Duodenal mucosa (tissue), 2 donors: ENCODE measurements around the gene HSD17B12.

Source experiments
- H3K27ac ChIP-seq: one replicate; pipeline ENCODE4 v1.7.0; 2013; ENCODE audit warnings: low read depth, low read length
- H3K27me3 ChIP-seq, 2 donors: one replicate each; pipeline ENCODE4 v1.7.0; 2013; ENCODE audit warnings: low read length in 2 of 2, control low read depth in 1 of 2; ENCODE audit not compliant: insufficient read depth in 2 of 2, control insufficient read depth in 1 of 2
- H3K36me3 ChIP-seq, 2 donors: one replicate each; pipeline ENCODE4 v1.7.0; 2013; ENCODE audit warnings: low read length in 2 of 2, control low read depth in 1 of 2; ENCODE audit not compliant: insufficient read depth in 2 of 2, control insufficient read depth in 1 of 2
- H3K4me1 ChIP-seq, 2 donors: one replicate each; pipeline ENCODE4 v1.7.0; 2013; ENCODE audit warnings: low read length in 2 of 2, control low read depth in 1 of 2; ENCODE audit not compliant: insufficient read depth in 2 of 2, control insufficient read depth in 1 of 2
- H3K4me3 ChIP-seq, 2 donors: one replicate each; pipeline ENCODE4 v1.7.0; 2013; ENCODE audit warnings: low read length in 2 of 2, low read depth in 1 of 2
- H3K9ac ChIP-seq, 2 donors: one replicate each; pipeline ENCODE4 v1.7.0; 2013; ENCODE audit warnings: low read length in 2 of 2, low read depth in 1 of 2
- H3K9me3 ChIP-seq, 2 donors: one replicate each; pipeline ENCODE4 v1.7.0; 2013; ENCODE audit warnings: low read length in 2 of 2, control low read depth in 1 of 2; ENCODE audit not compliant: control insufficient read depth in 1 of 2

HSD17B12 gene

GRCh38 chr11:43680521-43681400 lies at the start of gene HSD17B12:
Gene HSD17B12 (plus strand): TSS chr11:43680738. CDS start chr11:43680828, 90 bp downstream.
- Histone ChIP-seq H3K27me3 (no peaks in the 10 kb centered on the region), H3K9me3 (no peaks in the 10 kb centered on the region), H3K4me1 (peaks cover 4% of the 10 kb centered on the region in 2 donors), H3K9ac (peak within 1 kb of the TSS; percentile 92 to 96), H3K36me3 (no peaks in the 10 kb centered on the region), H3K4me3 (peak within 1 kb of the TSS; percentile 89 to 92), H3K27ac (peak within 1 kb of the TSS; percentile 96)

DNA sequence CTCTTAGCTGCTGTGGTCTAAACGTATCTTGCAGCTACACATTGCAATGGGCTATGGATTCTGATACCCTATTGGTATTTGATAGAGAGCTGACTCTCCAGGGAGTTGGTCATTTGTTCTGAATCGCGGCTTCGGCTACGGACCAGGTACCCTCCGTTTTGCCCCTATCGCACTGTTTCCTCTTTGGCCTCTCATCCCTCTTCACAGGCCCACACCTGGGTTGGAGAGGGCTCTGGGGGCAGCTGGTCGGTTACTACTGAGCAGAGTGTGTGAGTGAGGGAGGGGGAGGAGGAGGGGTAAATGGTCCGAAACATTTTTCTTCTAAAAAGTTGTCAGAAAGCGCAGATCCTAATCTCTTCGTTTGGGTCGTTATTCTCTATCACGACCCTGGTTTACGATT lies 48.8 kb upstream of the HSD17B12 start:
- Histone ChIP-seq H3K9me3 (no peaks in the 10 kb centered on the region), H3K4me3 (no peak overlapping the region), H3K9ac (no peak overlapping the region), H3K27ac (no peak overlapping the region), H3K4me1 (no peaks in the 10 kb centered on the region), H3K27me3 (peaks cover 6 to 25% of the 10 kb centered on the region in 2 donors), H3K36me3 (no peaks in the 10 kb centered on the region)

- no peak overlapping the region for H3K4me3 ChIP-seq
- peaks cover 6 to 25% of the 10 kb centered on the region in 2 donors for H3K27me3 ChIP-seq
- no peaks in the 10 kb centered on the region for H3K9me3 ChIP-seq
- H3K27ac ChIP-seq, result no peak overlapping the region
- H3K36me3 ChIP-seq, result no peaks in the 10 kb centered on the region
- no peaks in the 10 kb centered on the region for H3K4me1 ChIP-seq
- no peak overlapping the region for H3K9ac ChIP-seq
These were observed 48.4 kb upstream of the HSD17B12 start for GRCh38 chr11:43632181-43632580.

GRCh38 chr11:43638717-43639116 lies 41.8 kb upstream of the HSD17B12 start:
- Histone ChIP-seq H3K9ac (no peak overlapping the region), H3K27ac (no peak overlapping the region), H3K36me3 (no peaks in the 10 kb centered on the region), H3K27me3 (peaks cover 15 to 27% of the 10 kb centered on the region in 2 donors), H3K4me3 (no peak overlapping the region), H3K9me3 (no peaks in the 10 kb centered on the region), H3K4me1 (no peaks in the 10 kb centered on the region)

DNA sequence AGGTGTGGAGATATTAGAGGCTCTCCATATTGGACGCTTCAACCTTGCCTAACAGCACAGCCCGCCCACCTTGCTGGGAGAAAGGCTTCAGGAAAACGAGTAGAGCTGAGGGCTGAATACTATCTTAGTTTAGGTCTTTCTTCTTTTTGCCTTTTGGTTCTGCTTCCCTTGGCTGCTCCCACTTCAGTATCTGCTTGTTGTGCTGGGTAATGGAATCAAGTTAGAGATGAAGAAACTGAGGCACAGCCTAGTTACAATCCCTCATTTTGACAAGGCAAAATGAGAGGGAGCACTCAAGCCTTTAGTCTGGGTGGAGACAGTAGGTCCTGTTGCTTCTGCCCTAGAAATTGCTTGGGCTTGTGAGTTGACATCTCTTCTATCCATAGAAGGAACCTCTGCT lies 41.3 kb upstream of the HSD17B12 start:
- Histone ChIP-seq H3K36me3 (no peaks in the 10 kb centered on the region), H3K9ac (no peak overlapping the region), H3K27me3 (peaks cover 15 to 27% of the 10 kb centered on the region in 2 donors), H3K4me1 (no peaks in the 10 kb centered on the region), H3K4me3 (no peak overlapping the region), H3K9me3 (no peaks in the 10 kb centered on the region), H3K27ac (no peak overlapping the region)

DNA sequence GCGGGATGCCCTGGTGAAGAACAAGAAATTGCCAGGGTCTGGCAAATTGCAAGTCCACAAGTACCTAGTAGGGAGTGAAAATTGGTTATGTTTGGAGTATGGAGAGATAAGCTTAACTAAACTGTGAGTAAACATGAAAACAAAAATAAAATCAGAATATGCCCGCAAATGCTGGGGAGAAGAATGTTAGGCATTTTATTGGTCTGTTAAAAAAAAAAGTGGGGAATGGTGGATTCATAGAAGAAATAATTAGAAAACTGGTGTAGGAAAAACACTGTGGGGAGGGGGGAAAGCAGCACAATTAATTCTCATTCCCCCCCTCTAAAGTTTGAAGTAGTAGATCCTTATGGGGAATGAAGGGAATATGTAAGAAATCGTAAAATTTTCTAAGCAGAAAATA lies 40.6 kb upstream of the HSD17B12 start:
- H3K4me3 ChIP-seq, result no peak overlapping the region
- peaks cover 2 to 6% of the 10 kb centered on the region in 2 donors for H3K4me1 ChIP-seq
- H3K36me3 ChIP-seq, result no peaks in the 10 kb centered on the region
- no peak overlapping the region for H3K9ac ChIP-seq
- peaks cover 15 to 27% of the 10 kb centered on the region in 2 donors for H3K27me3 ChIP-seq
- H3K9me3 ChIP-seq, result no peaks in the 10 kb centered on the region
- H3K27ac ChIP-seq, result no peak overlapping the region

DNA sequence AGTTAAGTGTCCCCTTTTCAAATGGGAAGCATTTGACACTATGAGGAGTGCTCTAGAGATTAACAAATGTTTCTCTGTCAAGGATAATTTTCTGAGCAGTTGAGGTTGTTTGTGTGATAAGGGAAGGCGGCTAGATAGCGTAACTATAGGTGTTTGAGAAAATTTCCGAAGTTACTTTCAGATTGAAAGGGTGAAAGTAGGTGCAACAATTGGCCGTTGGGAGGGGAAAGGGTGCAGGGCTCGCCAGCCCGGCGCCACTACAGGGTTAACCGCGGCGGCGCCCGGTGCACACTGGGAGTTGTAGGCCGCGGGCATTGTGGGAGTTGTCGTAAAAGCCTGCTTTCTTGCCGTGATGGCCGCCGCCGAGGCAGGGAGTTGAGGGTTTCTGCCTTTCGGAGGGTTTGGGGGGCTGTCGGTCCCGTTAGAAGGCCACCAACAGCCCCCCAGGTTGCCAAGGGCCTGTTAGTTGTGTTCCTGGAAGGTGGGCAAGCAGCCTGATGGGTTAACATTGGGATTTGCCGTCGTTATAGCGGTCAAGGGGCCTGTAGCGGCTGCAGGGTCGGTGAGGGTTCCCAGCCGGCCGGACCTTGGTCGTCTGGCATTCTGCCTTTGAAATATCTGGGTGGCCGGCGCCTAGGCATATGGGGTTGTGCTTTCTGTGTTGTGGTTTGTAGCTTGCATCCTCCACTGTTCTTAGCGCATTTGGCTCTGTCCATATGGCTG lies 36.5 kb upstream of the HSD17B12 start:
- peak overlapping the region; percentile 72 to 84 for H3K9ac ChIP-seq
- no peaks in the 10 kb centered on the region for H3K9me3 ChIP-seq
- no peak overlapping the region for H3K27ac ChIP-seq
- no peaks in the 10 kb centered on the region for H3K36me3 ChIP-seq
- H3K27me3 ChIP-seq, result peaks cover 7 to 12% of the 10 kb centered on the region in 2 donors
- peak overlapping the region; percentile 79 to 100 for H3K4me3 ChIP-seq
- peaks cover 7 to 11% of the 10 kb centered on the region in 2 donors for H3K4me1 ChIP-seq

DNA sequence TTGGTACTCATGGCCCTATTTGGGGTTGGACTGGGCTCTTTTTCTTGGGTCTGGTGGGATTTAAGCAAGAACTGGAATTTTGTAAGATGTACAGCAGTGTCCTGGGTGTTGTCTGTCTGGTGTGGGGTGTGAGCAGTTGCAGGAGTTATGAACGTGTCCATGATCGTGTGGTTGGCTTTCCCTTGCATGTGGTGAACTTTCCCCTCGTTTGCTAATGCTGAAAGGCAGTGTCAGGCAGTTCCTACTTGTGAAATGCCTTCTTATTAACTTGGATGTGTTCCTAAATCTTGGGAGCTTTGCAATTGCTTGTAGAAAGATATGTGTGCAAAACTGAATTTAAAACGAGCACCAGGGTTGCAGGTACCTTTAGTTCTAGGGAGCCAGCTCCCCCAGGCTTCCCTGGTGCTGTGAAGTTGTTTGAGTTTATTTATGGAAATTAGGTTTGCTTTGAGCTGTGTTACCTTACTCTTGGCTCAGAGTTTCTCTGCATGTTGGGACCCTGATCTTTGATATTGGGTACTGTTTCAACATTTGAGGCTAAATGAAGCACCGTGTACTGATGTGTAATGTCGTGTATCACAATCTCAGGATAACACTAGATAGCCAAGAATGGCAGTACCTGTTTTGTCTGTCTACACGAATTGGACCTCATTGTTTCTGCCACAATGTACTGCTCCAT lies 35.8 kb upstream of the HSD17B12 start:
- Histone ChIP-seq H3K27ac (no peak overlapping the region), H3K4me3 (peak overlapping the region; percentile 79 to 100), H3K36me3 (no peaks in the 10 kb centered on the region), H3K4me1 (peaks cover 7 to 11% of the 10 kb centered on the region in 2 donors), H3K9me3 (no peaks in the 10 kb centered on the region), H3K9ac (peak overlapping the region; percentile 72 to 84), H3K27me3 (peaks cover under 1 to 5% of the 10 kb centered on the region in 2 donors)

- Histone ChIP-seq H3K9ac (no peak overlapping the region), H3K4me3 (no peak overlapping the region), H3K36me3 (no peaks in the 10 kb centered on the region), H3K27me3 (no peaks in the 10 kb centered on the region), H3K9me3 (no peaks in the 10 kb centered on the region), H3K4me1 (peaks cover 7 to 11% of the 10 kb centered on the region in 2 donors), H3K27ac (no peak overlapping the region)
These were observed 33.8 kb upstream of the HSD17B12 start for GRCh38 chr11:43646767-43647166.

DNA sequence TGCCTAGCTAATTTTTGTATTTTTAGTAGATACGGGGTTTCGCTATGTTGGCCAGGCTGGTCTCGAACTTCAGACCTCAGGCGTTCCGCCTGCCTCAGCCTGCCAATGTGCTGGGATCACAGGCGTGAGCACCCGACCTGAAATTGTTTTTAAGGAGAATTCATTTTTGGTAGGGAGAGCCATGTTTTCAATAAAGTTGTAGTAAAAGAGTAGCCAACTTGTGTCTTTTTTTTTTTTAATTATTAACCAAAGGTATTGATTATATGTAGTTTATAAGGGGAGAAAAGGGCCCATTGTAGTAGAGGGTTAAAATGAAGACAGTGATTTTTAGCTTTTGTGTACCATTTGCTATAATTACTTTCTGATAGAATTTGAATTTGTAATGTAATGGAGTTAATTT lies 31.6 kb upstream of the HSD17B12 start:
- H3K36me3 ChIP-seq, result no peaks in the 10 kb centered on the region

More for the DNA sequence above, 31.6 kb upstream of the HSD17B12 start:
- no peak overlapping the region for H3K27ac ChIP-seq
- no peak overlapping the region for H3K4me3 ChIP-seq
- H3K9me3 ChIP-seq, result no peaks in the 10 kb centered on the region
- H3K4me1 ChIP-seq, result peaks cover 7 to 11% of the 10 kb centered on the region in 2 donors
- no peak overlapping the region for H3K9ac ChIP-seq
- no peaks in the 10 kb centered on the region for H3K27me3 ChIP-seq
